Memory B cell (primary cell): ENCODE data around the gene MANBA.
"Not testable (repeated sequence)": the region's sequence is repeated elsewhere in the genome, so short reads cannot be mapped to it uniquely, and the experiment has no call there.

Experiments
- ATAC-seq: fragments of 150-1000 bp; cut with Tn5 transposase; 2 replicates; pipeline ENCODE4 v1.10.0; 2021; ENCODE audit warnings: low read depth, mild to moderate bottlenecking, moderate library complexity
- DNase-seq, 2 donors: peaks; one replicate each; pipeline ENCODE4 v3.0.0; 2022; ENCODE audit warnings: low spot score in 2 of 2
- H3K27ac Mint-ChIP-seq: one replicate; pipeline ENCODE4 v1.8.0; 2022; ENCODE audit warnings: mild to moderate bottlenecking, moderate library complexity, mixed read lengths
- H3K27me3 Mint-ChIP-seq: one replicate; pipeline ENCODE4 v1.8.0; 2022; ENCODE audit warnings: mixed read lengths
- H3K36me3 Mint-ChIP-seq: one replicate; pipeline ENCODE4 v1.8.0; 2022; ENCODE audit warnings: mild to moderate bottlenecking, mixed read lengths
- H3K4me1 Mint-ChIP-seq: one replicate; pipeline ENCODE4 v1.8.0; 2022; ENCODE audit warnings: mixed read lengths
- H3K4me3 Mint-ChIP-seq: one replicate; pipeline ENCODE4 v1.8.0; 2022; ENCODE audit warnings: mild to moderate bottlenecking, moderate library complexity, mixed read lengths
- H3K9me3 Mint-ChIP-seq: one replicate; pipeline ENCODE4 v1.8.0; 2022; ENCODE audit warnings: mixed read lengths

Gene MANBA

DNA sequence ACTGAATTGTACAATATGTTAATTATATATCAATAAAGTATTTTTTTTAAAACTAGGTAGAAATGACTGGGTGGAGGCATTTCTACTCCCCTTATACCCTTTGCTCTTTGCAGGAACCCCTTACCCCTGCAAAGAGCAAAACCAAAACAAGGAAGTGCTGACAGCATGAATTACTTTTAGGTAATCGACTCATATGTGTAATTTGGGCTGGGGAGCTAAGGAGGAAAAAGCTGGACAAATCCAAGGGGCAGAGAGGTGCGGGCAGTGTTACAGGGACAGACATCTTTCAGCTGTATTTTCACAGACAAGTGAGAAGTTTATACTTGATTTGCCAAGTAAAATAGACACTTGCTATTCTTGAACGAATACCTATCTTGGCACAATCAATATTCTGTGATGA lies 35.5 kb downstream of the MANBA start:
- H3K4me1 Mint-ChIP-seq, result peaks cover 13% of the 10 kb centered on the region
- ATAC-seq, result no peak
- H3K27me3 Mint-ChIP-seq, result no peaks in the 10 kb centered on the region
- H3K27ac Mint-ChIP-seq, result peak overlapping the region; percentile 58
- H3K4me3 Mint-ChIP-seq, result no peak overlapping the region
- no peak for DNase-seq
- H3K9me3 Mint-ChIP-seq, result no peaks in the 10 kb centered on the region
- peaks cover 42% of the 10 kb centered on the region for H3K36me3 Mint-ChIP-seq

DNA sequence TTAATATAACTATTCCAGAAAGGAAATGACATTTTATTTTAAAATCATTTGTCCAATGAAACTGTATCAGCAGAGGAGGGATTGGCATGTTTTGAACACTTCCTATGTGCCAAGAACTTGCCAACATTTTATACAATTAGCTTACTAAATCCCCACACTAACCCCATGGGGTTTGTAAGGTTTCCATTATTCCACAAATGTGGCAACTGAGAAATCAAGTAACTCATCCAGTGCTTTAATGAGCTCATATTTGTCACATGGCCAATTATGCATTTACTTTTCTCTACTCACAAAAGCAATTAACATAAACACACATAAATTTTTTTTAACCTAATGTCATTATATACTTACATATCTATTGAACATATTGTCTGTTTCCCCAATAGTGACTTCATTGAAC lies 37.3 kb downstream of the MANBA start:
- no peak overlapping the region for H3K4me3 Mint-ChIP-seq
- ATAC-seq (no peak), DNase-seq (no peak)
- peak overlapping the region; percentile 41 for H3K27ac Mint-ChIP-seq
- no peaks in the 10 kb centered on the region for H3K27me3 Mint-ChIP-seq
- H3K9me3 Mint-ChIP-seq, result no peaks in the 10 kb centered on the region
- peaks cover 42% of the 10 kb centered on the region for H3K36me3 Mint-ChIP-seq
- peaks cover 11% of the 10 kb centered on the region for H3K4me1 Mint-ChIP-seq

DNA sequence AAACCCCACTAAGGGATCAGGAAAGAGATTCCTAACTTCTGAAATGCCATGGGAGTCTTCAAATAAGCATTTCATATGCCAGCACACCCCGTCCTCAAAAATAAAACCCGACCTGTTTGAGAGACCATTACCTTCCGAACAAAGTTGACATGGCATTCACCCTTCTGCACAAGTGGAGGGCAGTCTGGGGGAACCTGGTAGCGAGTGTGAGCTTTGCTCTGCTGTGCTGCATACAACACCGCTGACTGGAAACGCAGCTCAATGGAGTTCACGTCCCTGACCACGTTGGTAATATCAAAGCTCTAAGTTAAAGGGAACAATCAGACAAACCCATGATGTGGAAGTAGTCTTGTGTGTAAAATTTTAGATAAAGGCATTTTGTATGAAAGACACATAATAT lies 38.0 kb downstream of the MANBA start:
- H3K4me1 Mint-ChIP-seq, result peaks cover 12% of the 10 kb centered on the region
- H3K4me3 Mint-ChIP-seq, result no peak overlapping the region
- no peaks in the 10 kb centered on the region for H3K27me3 Mint-ChIP-seq
- DNase-seq (no peak), ATAC-seq (no peak)
- H3K36me3 Mint-ChIP-seq, result peaks cover 48% of the 10 kb centered on the region
- peak overlapping the region; percentile 41 for H3K27ac Mint-ChIP-seq
- no peaks in the 10 kb centered on the region for H3K9me3 Mint-ChIP-seq

DNA sequence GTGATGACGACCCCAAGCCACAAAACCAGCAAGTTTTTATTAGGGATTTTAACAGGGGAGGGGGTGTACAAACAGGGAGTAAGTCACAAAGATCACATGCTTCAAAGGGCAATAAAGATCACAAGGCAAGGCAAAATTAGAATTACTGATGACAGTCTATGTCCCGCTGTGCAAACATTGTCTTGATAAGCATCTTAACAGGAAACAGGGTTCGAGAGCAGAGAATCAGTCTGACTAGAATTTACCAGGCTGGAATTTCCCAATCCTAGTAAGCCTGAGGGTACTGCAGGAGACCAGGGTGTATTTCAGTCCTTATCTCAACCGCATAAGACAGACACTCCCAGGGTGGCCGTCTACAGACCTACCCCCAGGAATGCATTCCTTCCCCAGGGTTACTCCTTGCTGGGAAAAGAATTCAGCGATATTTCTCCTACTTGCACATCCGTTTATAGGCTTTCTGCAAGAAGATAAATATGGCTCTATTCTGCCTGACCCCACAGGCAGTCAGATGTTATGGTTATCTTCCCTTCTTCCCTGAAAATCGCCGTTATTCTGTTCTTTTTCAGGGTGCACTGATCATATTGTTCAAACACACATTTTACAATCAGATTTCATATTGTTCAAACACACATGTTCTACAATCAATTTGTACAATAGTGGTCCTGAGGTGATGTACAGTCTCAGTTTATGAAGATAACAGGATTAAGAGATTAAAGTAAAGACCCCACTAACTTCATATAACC lies 41.8 kb downstream of the MANBA start:
- not testable (repeated sequence) for H3K27me3 Mint-ChIP-seq, H3K4me1 Mint-ChIP-seq, H3K9me3 Mint-ChIP-seq, H3K27ac Mint-ChIP-seq, DNase-seq, H3K4me3 Mint-ChIP-seq, ATAC-seq
- H3K36me3 Mint-ChIP-seq, result peaks cover 42% of the 10 kb centered on the region

DNA sequence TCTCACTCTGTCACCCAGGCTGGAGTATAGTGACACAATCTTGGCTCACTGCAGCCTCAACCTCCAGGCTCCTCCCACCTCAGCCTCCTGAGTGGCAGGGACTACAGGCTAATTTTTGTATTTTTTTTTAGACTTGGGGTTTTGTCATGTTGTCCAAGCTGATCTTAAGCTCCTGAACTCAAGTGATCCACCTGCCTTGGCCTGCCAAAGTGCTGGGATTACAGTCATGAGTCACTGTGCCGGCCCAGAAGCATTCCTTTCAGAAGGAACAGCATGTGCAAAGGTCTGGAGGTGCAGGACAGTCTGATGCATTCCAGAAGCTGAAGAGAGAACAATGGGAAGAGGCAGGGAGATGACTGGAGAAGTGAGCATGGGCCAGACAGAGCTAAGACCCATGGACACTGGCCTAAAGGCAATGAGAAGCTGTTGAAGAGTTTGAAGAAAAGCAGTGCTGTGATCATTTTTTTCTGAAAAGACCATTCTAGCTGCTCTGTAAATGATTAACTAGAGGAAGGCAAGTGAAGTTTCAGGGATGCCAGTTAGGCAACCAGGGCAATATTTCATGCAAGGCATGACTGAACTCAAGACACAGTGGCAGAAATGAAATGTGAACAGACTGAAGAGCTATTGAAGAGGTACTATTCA lies 43.2 kb downstream of the MANBA start:
- Mint-ChIP-seq H3K27me3 (no peaks in the 10 kb centered on the region), H3K4me3 (no peak overlapping the region), H3K9me3 (no peaks in the 10 kb centered on the region), H3K4me1 (peaks cover 4% of the 10 kb centered on the region), H3K36me3 (peaks cover 38% of the 10 kb centered on the region), H3K27ac (peak overlapping the region; percentile 54)
- DNase-seq (no peak), ATAC-seq (no peak)

- H3K4me3 Mint-ChIP-seq, result no peak overlapping the region
- H3K27me3 Mint-ChIP-seq, result no peaks in the 10 kb centered on the region
- H3K27ac Mint-ChIP-seq, result no peak overlapping the region
- no peak for DNase-seq
- no peaks in the 10 kb centered on the region for H3K9me3 Mint-ChIP-seq
- peaks cover 11% of the 10 kb centered on the region for H3K4me1 Mint-ChIP-seq
- peaks cover 47% of the 10 kb centered on the region for H3K36me3 Mint-ChIP-seq
- no peak for ATAC-seq
Measured at GRCh38 chr4:102715057-102715456, 45.7 kb downstream of the MANBA start.

DNA sequence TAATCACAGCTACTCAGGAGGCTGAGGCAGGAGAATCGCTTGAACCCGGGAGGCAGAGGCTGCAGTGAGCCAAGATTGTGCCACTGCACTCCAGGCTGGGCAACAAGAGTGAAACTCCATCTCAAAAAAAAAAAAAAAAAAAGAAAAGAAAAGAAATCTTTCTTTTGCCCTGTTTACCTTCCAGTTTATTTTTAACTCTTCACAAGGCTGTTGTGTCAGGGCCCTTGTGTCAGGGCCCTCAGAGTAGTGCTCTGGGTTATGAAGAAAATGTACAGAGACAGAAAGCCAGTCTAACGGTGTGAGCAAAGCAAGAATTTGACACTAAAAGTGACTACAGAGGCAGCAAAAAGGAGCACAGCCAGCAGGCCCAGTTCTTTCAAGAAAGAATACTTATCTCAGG lies 47.0 kb downstream of the MANBA start:
- H3K27me3 Mint-ChIP-seq, H3K27ac Mint-ChIP-seq, H3K9me3 Mint-ChIP-seq, DNase-seq, ATAC-seq, H3K4me3 Mint-ChIP-seq: not testable (repeated sequence)
- peaks cover 19% of the 10 kb centered on the region for H3K4me1 Mint-ChIP-seq
- H3K36me3 Mint-ChIP-seq, result peaks cover 50% of the 10 kb centered on the region

- Mint-ChIP-seq H3K9me3 (peaks cover 3% of the 10 kb centered on the region), H3K27me3 (no peaks in the 10 kb centered on the region), H3K4me1 (peaks cover 19% of the 10 kb centered on the region), H3K27ac (no peak overlapping the region), H3K4me3 (no peak overlapping the region), H3K36me3 (peaks cover 49% of the 10 kb centered on the region)
- DNase-seq (no peak), ATAC-seq (no peak)
Measured at GRCh38 chr4:102713096-102713495, 47.7 kb downstream of the MANBA start.

GRCh38 chr4:102710986-102711385 lies 49.8 kb downstream of the MANBA start:
- DNase-seq (no peak), ATAC-seq (no peak)
- peaks cover 55% of the 10 kb centered on the region for H3K36me3 Mint-ChIP-seq
- peaks cover 21% of the 10 kb centered on the region for H3K4me1 Mint-ChIP-seq
- H3K9me3 Mint-ChIP-seq, result peaks cover 4% of the 10 kb centered on the region
- no peak overlapping the region for H3K27ac Mint-ChIP-seq
- H3K4me3 Mint-ChIP-seq, result no peak overlapping the region
- no peaks in the 10 kb centered on the region for H3K27me3 Mint-ChIP-seq

GRCh38 chr4:102709060-102709459 lies 51.7 kb downstream of the MANBA start:
- ATAC-seq, H3K27ac Mint-ChIP-seq, H3K9me3 Mint-ChIP-seq, H3K4me3 Mint-ChIP-seq, DNase-seq, H3K27me3 Mint-ChIP-seq: not testable (repeated sequence)
- H3K4me1 Mint-ChIP-seq, result peaks cover 22% of the 10 kb centered on the region
- peaks cover 57% of the 10 kb centered on the region for H3K36me3 Mint-ChIP-seq

- H3K9me3 Mint-ChIP-seq, result peaks cover 4% of the 10 kb centered on the region
- no peaks in the 10 kb centered on the region for H3K27me3 Mint-ChIP-seq
- DNase-seq (no peak), ATAC-seq (no peak)
- H3K27ac Mint-ChIP-seq, result no peak overlapping the region
- H3K36me3 Mint-ChIP-seq, result peaks cover 56% of the 10 kb centered on the region
- no peak overlapping the region for H3K4me3 Mint-ChIP-seq
- H3K4me1 Mint-ChIP-seq, result peaks cover 22% of the 10 kb centered on the region
Measured at GRCh38 chr4:102707150-102707549, 53.6 kb downstream of the MANBA start.

- Mint-ChIP-seq H3K36me3 (peaks cover 45% of the 10 kb centered on the region), H3K9me3 (peaks cover 4% of the 10 kb centered on the region), H3K27me3 (no peaks in the 10 kb centered on the region), H3K4me3 (no peak overlapping the region), H3K27ac (no peak overlapping the region), H3K4me1 (peaks cover 17% of the 10 kb centered on the region)
- DNase-seq, result no peak
- no peak for ATAC-seq
Measured at GRCh38 chr4:102705391-102705935, 55.3 kb downstream of the MANBA start.

- ATAC-seq, result no peak
- H3K36me3 Mint-ChIP-seq, result peaks cover 27% of the 10 kb centered on the region
- peaks cover 2% of the 10 kb centered on the region for H3K4me1 Mint-ChIP-seq
- H3K27ac Mint-ChIP-seq, result peak overlapping the region; percentile 68
- H3K4me3 Mint-ChIP-seq, result no peak overlapping the region
- H3K27me3 Mint-ChIP-seq, result no peaks in the 10 kb centered on the region
- DNase-seq, result no peak
- H3K9me3 Mint-ChIP-seq, result no peaks in the 10 kb centered on the region
Measured at GRCh38 chr4:102696758-102697157, 64.0 kb downstream of the MANBA start.

DNA sequence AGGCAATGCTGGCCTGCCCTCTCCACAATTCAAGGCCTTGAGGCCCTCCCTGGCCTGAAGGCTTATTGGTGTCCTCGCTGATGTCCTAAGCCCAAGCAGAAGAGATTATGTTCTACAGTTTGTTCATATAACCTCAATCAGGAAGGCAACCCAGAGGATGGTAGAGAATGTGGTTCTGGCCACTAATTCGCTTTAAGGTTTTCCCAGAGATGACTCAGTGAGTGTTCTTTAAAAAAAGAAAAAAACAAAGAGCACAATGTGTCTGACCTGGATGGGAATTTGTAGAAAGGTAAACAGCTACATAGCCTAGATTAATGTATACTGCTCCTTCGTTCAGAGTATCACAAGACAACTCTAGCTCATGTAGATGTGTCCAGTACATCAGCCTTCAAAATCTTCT lies 66.0 kb downstream of the MANBA start:
- no peak overlapping the region for H3K4me3 Mint-ChIP-seq
- H3K9me3 Mint-ChIP-seq, result no peaks in the 10 kb centered on the region
- no peak for ATAC-seq
- H3K27me3 Mint-ChIP-seq, result no peaks in the 10 kb centered on the region
- H3K27ac Mint-ChIP-seq, result peak overlapping the region; percentile 39
- peaks cover 30% of the 10 kb centered on the region for H3K36me3 Mint-ChIP-seq
- peaks cover 2% of the 10 kb centered on the region for H3K4me1 Mint-ChIP-seq
- no peak for DNase-seq
